Adrenal gland (tissue), 5 donors: Measurements from ENCODE around the gene SERINC2.

Experiments
- CTCF ChIP-seq, 6 experiments: fragments of 450-650 bp in 4 of 6; fragments of 200-600 bp in 2 of 6; sonication (generic) in 1 of 6; IDR thresholded peaks; 1 replicate in 5 of 6; 2 replicates in 1 of 6; pipeline versions ENCODE4 v1.5.1 to v1.8.0; 2016 to 2021; ENCODE audit warnings: antibody characterized with exemption in 6 of 6, mild to moderate bottlenecking in 2 of 6, moderate library complexity in 1 of 6
- POLR2A ChIP-seq, 2 donors: fragments of 450-650 bp; IDR thresholded peaks; one replicate each; pipeline ENCODE4 v1.6.1; 2017; ENCODE audit warnings: antibody characterized with exemption in 2 of 2, mild to moderate bottlenecking in 2 of 2, moderate library complexity in 1 of 2
- donor health status: DM: no; HTN: no; CAD: no.

DNA sequence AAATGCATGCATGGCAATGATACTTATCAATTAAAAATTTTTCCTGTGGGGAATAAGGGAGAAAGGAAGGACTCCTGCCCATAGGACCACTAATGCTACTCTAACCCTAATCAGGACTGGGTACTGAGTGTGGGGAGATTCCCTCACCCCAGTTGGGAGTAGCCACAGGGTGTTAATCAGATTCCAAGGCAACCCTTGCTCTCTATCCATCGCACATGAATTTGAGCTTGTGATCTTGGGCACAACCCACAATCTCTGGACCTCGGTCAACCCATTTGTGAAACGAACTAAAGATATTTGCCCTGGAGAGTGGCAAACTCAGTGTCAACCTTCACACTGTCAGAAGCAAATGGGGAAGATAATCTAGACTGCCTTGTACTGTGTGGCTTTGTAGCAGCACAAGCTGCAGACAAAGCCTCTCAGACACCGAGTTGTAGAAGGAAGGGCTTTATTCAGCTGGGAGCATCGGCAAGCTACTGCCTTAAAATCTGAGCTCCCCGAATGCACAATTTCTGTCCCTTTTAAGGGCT is 69.5 kb downstream of the SERINC2 start:
- no peak for TF ChIP-seq CTCF (IDR thresholded peaks at IDR 0.05)
- TF ChIP-seq POLR2A (IDR thresholded peaks at IDR 0.05), result no peak
